DMS79 treated with DMSO at 0.1 percent for 48 hours (cell line): ENCODE data around the gene PDE8B.
"Not testable (repeated sequence)": the region's sequence is repeated elsewhere in the genome, so short reads cannot be mapped to it uniquely, and the experiment has no call there.

Experiments
- DNase-seq: peaks from one replicate; lab custom pipeline; 2025; lab: John Stamatoyannopoulos, UW

The PDE8B gene

DNA sequence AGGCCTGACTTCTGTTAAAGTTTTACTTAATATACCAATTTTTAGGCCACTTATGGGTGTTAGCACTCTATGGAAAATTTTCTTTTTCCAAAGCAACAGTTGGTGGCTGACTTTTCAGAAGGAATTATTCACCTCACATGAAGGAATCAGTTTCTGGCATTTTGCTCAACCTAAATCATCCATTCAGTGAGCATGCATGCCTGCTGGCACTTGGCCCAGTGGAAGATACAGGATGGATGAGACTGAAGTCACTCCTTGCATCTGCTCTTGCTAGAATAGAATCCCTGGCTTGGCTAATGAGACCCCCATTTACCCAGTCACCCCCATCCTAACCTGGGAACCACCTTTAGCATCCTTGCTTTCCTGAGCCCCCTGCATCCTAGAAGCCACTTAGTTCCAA, 149.9 kb downstream of the PDE8B start:
- no peak for DNase-seq

DNA sequence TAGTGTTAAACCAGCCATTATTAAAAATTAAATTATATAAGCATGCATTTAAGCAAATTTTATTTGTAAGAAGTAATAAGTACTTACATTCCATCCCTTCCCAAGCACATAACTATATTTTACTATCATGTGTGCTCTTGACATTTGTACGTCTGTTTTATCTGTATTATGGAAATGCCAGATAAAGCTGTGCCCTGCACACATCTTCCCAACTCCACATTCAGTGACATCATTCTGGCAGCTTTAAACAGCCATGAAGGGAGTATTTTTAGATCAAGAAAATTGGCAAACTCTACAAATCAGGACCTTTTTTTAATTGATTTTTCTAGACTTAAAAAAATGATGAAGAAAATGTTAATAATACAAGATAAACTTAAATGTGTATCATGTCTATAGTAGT, 150.5 kb downstream of the PDE8B start:
- no peak for DNase-seq

DNA sequence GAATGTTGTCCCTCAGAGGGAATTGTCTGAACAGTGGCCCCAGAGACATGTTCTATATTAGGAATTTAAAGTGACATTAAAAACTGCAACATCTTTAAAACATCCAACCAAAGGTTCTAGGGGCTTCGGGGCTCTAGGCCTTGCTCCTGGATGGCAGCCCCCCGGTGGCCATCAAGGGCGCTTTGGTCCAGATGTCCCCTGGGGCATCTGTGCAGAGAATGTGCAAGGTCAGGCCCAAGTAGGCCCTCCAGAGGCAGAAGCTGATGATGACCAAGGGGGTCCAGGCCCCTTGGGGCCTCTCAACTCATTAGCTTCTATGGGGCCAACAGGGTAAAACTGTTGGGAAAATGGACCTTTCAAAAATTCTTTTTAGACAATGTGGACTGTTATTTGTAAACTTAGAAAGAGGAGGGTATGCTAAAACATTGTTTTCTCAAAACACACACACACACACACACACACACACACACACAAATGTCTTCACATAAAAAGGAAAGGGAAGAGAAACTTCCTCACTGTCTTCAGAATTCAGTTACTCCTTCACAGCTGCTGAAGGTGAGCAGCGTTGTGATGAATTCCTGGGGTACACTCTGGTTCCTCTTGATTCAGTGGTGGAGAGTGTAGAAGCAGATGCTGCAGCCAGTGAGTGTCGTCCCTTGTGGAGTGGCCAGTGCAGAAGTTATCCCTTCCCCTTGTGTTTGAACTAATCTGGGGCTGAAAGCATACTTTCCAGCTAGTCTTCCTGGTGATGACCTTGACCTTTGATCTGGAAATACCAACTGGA, 156.4 kb downstream of the PDE8B start:
- DNase-seq: no peak

DNA sequence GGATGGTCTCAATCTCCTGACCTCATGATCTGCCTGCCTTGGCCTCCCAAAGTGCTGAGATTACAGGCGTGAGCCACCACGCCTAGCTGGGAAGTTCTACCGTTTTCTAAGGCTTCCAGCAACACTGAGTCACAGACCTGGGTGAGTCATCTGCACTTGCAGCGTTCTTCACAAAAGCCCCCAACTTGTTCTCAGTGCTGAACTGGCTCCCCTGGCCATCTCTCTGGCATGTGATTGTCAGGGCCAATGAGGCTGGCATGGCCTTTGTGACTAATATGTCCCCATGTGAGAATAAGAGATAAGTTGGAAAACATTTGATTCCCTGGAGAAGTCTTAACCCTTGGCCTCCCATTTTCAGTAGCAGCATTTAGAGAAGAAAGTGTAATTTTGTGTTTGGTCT, 157.3 kb downstream of the PDE8B start:
- DNase-seq: no peak

DNA sequence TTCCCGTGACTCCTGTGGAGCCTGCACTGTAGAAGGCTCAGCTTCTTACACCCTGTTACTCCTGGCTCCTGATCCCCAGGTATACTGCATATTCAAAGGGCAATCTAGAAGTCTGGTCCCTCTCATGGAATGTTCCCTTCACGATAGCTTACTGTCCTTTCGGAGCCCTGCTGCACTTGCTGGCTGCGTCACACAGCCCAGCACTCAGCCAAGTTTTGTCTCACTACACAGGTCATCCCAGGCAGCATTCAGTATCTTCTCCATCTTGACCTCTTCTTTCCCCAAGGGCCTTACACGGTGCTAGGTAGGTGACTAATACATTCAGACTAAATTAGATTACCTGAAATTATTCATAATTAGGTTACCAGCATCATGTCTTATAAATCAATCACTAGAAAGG, 157.9 kb downstream of the PDE8B start:
- no peak for DNase-seq

DNA sequence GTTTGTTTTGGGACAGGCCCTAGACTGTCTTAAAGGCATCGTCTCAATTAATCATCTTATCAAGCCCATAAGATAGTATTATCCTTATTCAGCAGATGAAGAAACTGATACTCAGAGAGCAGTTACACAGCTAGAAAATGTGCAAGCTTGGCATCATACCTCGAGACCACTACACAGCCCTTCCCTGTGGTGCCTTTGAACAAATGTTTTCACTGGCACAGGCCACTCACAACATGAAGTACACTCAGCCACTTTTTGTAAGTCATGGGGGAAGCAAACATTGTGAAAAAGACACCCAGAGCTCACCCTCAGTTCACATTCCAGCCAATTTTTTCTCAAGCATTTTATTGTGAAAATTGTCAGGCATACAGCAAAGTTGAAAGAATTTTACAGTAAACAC, 159.1 kb downstream of the PDE8B start:
- no peak for DNase-seq

DNA sequence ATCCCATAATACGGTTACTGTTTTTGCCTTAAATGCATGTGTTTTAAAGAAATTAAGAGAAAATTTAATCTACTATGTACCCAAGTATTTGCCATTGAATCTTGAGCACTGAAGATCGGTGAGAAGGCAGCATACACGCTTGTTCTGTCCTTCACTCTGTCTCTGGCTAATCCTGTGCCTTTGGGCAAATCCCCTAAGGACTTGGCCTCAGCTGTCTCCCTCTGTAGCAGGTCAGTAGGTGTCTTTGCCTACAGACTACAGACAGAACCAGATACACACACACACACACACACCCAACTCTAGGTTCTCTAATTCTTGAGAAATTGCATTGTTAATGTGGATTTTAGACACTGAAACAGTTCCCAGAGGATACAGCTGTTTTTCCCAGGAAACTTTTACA, 164.2 kb downstream of the PDE8B start:
- no peak for DNase-seq

DNA sequence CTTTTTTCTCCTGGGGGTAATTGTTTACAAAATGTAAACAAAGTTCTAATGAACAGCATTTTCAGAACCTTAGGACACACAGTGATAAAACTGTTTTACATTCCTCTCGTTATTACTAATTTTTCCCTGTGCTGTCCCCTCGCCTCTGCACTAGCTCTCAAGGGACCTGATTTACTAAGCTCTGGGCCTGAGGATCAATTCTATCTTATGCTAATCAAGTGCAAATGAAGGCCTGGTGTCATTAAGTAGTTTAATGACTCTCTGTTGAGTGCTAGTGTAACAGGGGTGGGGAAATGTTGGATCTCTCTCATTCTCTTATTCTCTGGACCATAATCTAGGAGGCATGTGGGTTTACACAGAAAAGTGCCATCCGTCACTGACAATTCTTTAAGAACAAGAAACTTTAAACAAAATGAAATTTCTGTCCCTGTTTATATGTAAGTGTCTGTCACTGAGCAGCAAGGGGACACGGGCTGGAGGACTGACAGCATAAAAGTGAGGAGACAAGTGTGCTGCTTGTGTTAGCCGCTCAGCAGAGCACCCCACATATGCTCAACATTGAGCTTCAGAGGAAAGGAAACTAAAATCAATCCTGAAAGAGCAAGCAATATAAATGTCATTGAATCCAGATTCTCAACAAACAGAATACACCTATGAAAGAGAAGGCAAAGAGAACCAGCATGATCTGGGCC, 166.3 kb downstream of the PDE8B start:
- no peak for DNase-seq

DNA sequence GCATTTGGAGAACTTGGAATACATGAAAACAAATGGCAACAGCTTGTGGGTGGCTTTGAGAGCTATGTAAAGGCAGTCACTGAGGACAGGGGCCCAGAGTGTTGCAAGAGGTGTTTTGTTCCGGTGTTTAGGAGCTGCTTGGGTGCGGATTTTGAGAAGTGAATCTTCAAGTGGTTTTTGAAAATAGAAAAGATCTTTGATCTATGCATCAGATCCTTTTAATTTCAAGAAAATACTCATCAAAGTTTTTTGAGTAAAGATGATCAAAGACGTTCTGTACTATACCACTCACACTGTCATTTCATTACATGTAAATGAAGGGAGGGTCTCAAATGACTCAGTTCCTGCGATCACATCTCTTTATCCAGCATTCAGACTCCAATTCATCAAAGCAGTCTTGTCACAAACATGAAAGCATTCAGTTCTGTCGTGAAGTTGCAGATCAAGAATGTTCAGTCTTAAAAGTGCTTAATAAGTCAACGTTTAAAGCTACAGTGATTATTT, 169.1 kb downstream of the PDE8B start:
- DNase-seq: no peak

DNA sequence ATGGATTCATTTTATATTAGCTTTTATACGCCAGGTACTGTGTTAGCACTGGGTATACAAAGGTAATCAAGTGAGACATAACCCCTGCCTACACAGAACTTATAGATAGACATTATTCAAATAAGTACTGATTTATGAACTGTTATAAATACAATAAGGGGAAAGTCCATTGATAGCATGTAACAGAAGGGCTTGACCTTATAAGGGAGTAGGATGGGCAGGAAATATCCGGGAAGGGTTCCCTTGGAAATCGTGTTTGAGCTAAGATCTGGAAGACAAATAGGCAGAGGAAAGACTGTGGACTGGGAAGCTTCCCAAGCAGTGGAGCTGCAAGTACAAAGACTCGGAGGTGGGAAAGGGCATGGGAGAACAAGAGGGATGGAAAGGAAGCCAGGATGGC, 170.2 kb downstream of the PDE8B start:
- DNase-seq: no peak

DNA sequence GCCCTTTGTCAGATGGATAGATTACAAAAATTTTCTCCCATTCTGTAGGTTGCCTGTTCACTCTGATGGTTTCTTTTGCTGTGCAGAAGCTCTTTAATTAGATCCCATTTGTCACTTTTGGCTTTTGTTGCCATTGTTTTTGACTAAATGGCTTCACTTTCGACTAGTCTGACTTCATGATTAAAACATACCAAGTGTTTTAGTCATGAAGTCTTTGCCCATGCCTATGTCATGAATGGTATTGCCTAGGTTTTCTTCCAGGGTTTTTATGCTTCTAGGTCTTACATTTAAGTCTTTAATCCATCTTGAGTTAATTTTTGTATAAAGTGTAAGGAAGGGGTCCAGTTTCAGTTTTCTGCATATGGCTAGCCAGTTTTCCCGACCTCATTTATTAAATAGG, 172.9 kb downstream of the PDE8B start:
- DNase-seq: not testable (repeated sequence)

DNA sequence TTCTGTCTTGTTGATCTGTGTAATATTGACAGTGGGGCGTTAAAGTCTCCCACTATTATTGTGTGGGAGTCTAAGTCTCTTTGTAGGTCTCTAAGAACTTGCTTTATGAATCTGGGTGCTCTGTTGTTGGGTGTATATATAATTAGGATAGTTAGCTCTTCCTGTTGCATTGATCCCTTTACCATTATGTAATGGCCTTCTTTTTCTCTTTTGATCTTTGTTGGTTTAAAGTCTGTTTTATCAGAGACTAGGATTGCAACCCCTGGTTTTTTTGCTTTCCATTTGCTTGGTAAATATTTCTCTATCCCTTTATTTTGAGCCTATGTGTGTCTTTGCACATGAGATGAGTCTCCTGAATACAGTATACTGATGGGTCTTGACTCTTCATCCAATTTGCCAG, 175.9 kb downstream of the PDE8B start:
- DNase-seq: not testable (repeated sequence)

DNA sequence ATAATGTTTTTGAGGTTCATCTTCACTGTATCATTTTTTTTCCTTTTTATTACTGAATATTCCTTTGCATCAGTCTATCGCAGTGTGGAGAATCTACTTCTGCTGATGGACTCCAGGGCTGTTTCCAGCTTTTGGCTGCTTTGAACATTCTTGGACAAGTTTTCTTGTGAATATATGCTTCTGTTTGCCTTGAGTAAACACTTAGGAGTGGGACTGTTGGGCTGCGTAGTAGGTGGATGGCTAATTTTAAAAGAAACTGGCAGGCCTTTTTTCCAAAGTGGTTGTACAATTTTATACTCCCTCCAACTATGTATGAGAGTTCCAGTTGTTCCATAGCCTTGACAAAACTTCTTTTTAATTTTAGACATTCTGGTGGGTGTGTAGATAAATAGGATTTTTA, 179.3 kb downstream of the PDE8B start:
- DNase-seq: no peak

DNA sequence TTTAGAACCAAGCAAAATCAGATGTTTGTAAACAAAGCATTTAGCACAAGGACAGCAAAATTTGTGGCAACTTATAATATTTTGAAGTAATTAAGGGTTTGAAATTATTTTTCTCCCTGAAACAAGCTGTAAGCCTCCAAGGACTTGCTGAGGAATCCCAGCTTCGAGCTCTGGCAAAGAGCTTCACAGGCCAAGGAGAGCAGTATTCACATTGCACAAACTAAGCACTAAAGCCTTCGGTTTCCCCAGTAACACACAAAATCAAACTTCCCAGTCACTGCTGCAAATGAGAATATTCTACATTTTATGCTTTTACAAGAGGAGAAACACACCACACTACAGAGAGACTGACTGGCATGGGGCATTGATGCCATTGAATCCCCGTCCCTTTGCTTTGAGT, 179.7 kb downstream of the PDE8B start:
- DNase-seq: no peak

DNA sequence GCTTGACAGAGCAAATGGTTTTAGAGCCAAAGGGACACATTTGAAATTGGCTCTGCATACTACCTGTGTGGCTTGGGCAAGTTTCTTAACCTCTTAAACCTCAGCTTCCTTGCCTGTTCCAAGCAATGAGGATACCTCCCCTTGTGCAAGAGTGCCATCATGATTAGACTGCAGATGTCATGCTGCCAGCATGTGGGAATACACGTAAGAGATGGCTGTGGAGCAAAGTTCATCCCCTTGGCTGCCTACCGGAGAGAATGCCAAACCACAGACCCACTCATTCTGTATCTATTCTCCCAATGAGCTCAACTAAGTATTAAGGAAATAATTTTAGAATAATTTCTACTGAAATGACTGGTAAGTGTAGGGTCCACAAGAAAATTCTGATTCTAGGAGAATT, 180.3 kb downstream of the PDE8B start:
- DNase-seq: no peak

DNA sequence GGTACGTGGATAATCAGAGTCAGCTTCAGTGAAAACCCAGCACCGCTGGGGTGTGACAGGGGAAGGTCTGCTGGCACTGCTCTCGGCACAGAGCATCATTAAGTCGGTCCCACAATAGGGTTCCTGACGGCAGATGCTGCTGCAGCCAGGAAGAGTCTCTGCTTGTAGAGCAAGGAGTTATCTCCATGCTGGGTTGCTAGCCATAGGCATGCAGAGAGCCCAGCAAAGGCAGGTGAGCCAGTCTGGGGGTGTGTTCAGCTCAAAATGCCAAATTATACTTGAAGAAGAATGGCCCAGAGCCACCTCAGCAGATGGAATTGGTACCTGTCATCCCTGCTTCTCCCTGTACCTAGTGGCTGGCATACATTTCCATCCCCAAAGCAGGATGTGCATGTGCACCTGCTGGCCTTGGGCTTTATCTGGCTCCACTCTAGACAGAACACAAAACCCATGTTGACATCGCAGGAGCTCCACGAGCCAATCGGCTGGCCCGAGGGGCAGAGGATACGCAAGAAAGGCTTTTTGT, 180.8 kb downstream of the PDE8B start:
- no peak for DNase-seq

DNA sequence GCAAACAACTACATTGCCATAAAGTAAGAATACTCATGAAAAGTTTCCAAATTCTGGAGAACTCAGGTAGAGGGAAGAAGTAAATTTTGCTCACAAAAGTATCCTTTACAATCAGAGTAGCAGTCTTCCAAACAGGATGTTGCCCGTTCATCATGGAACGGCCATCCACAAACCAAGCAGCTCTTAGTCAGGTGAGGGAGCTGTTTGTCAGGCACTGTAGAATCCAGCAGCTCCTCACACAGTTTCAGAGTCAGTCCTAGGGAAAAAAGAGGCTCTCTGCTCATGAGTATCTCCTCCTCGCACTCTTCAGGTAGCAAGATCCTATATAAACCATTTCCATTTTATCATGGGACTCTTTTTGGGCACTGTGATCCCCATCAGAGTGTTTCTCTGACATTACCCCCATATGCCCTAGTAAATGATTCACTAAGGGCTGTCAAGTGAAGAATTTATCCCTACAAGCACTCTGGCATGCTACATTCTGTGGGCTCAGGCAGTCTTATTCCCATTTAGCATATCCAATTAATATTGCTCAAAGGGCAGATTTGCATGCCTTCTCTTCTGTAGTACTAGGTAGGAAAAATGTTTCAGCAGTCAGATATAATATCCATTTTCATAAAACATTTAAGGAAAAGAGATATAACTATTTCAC, 183.7 kb downstream of the PDE8B start:
- no peak for DNase-seq

DNA sequence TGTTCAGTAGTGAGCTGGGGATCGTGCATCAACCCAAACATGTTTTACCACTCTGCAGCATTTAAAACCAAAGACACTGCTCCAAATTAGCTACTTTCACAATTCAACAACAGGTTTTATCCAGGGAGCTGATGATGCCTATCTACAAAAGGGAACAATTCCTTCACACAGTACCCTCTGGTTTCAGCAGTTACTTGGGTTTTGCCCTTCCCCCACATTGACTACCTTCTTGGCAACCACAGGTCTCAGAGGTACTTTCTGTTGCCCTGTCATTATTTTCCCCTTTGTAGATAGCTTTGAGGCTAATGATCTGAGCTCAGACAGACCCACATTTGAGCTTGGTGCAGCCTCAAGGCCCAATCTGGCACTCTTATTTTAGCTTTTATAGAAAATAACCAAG, 185.5 kb downstream of the PDE8B start:
- no peak for DNase-seq

DNA sequence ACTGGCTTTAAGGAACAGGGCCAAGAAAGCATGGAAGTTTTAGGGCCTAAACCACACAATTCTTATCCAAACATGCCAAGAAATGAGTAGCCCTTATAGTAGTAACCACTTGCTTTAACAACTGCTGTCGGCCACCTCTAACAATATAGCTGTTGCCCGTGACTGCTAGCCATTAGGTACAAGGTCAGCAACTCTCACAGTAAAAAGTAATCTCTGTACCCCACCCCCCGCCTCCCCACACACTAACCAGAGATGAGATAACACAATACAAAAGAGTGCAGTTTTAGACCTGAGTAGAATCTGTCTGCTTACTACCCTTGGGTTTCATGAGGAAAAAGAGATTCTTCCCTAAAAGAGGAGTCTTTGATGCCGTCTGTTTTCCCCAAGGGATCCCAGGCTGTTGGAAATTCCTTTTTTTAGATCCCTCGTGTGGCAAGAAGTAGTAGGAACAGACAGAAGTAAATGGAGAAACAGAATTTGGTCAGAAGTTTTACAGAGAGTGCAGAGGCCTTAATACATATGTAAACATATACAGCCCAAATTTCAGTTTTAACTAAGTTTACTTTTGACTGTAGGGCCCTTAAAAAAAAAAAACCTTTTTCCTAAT, 187.3 kb downstream of the PDE8B start:
- DNase-seq: no peak

DNA sequence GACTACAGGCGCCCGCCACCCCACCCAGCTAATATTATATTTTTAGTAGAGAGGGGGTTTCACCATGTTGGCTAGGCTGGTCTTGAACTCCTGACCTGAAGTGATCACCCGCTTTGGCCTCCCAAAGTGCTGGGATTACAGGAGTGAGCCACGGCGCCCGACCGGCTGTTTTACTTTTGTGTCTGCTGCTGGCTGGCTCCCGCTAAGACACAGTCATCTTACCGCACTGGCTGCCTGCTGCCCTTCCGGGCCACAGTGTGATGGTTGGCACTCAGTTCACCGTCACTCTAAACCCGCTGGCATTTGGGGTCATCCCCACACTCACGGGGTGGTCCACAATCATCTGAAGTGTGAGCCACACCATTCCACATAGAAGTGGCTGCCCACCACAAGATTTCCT, 188.0 kb downstream of the PDE8B start:
- no peak for DNase-seq

DNA sequence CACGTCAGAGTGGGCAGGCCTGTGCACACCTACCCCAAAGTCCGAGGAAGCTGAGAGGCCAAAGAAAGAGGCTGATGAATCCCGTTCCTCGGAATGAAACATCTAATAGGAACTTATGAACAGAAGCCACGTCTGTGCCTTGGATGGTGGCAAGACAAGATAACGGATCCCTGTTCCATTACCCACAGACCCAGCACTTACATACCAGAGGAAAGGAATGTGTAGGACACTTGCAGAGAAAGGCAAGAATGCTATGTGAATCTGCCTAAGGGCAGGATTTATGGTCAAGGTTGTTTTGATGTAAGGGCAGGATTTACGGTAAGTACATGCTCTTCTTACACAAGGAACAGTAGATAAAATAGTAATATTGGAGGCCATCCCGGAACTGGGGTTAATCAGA, 188.4 kb downstream of the PDE8B start:
- DNase-seq: no peak

DNA sequence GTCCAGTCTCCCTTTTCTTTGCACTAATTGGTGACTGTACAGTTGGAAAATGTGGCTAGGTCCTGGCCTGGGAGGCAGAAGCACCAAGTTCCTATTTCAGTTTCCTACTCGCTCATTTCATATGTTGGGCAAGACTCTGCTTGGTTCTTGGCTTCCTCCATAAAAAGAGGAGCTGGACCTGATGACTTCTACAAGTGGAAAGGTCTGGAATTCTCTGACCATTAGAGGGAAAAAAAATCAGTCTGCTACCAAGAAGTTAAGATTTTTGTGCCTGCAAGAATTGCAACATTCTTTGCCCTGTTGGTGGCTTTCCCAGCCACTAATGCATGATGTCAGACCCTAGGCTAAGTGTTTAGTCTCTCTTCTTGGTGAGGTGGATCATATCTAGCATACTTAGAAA, 190.2 kb downstream of the PDE8B start:
- no peak for DNase-seq
